Measurements from ENCODE around the gene SLC1A6. TPM values are rescaled to one million over a fixed set of nuclear protein-coding genes. Genes with fewer than 3 reads are reported as not detected.
"Not testable (repeated sequence)": the region's sequence is repeated elsewhere in the genome, so short reads cannot be mapped to it uniquely, and the experiment has no call there.

SLC1A6 gene
- total RNA-seq, 2 experiments from 2014 or later: not detected

- CTCF ChIA-PET: interaction anchor here (0.6 kb wide), 1 partner anchor 9 kb away, joined by 3 read pairs; no protein-coding TSS in a partner anchor
- Mint-ChIP-seq H3K27ac (no peak overlapping the region), H3K4me3 (no peak overlapping the region), H3K9me3 (no peaks in the 10 kb centered on the region), H3K27me3 (no peaks in the 10 kb centered on the region), H3K4me1 (no peaks in the 10 kb centered on the region), H3K36me3 (ENCODE audit: low read depth) (no peaks in the 10 kb centered on the region)
- DNase-seq: no peak
- POLR2A ChIA-PET: no interaction called here
These were observed 29.8 kb downstream of the SLC1A6 start for GRCh38 chr19:14949876-14950275.

DNA sequence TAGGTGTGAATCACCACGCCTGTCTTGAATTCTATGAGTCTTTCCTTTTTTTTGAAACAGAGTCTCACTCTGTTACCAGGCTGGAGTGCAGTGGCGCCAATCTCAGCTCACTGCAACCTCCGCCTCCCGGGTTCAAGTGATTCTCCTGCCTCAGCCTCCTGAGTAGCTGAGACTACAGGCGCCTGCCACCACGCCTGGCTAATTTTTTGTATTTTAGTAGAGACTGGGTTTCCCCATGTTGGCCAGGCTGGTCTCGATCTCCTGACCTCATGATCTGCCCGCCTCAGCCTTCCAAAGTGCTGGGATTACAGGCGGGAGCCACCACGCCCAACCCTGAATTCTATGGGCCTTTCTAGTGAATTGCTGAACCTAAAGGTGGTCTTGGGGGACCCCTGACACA lies 30.3 kb downstream of the SLC1A6 start:
- H3K36me3 Mint-ChIP-seq (ENCODE audit: low read depth); H3K4me1 Mint-ChIP-seq; DNase-seq; H3K27me3 Mint-ChIP-seq; POLR2A ChIA-PET; H3K9me3 Mint-ChIP-seq; H3K27ac Mint-ChIP-seq; H3K4me3 Mint-ChIP-seq: not testable (repeated sequence)
- CTCF ChIA-PET: interaction anchor here (0.6 to 0.7 kb wide), 2 partner anchors 9 to 753 kb away, joined by 3 to 4 read pairs; no protein-coding TSS in a partner anchor

GRCh38 chr19:14944456-14944855 lies 35.2 kb downstream of the SLC1A6 start:
- H3K27ac Mint-ChIP-seq: no peak overlapping the region
- H3K36me3 Mint-ChIP-seq (ENCODE audit: low read depth): no peaks in the 10 kb centered on the region
- DNase-seq: no peak
- CTCF ChIA-PET: interaction anchor here (0.6 kb wide), 1 partner anchor 135 kb away, joined by 4 read pairs; no protein-coding TSS in a partner anchor
- no peaks in the 10 kb centered on the region for H3K27me3 Mint-ChIP-seq
- POLR2A ChIA-PET: no interaction called here
- H3K4me1 Mint-ChIP-seq: no peaks in the 10 kb centered on the region
- H3K9me3 Mint-ChIP-seq: no peaks in the 10 kb centered on the region
- no peak overlapping the region for H3K4me3 Mint-ChIP-seq

DNA sequence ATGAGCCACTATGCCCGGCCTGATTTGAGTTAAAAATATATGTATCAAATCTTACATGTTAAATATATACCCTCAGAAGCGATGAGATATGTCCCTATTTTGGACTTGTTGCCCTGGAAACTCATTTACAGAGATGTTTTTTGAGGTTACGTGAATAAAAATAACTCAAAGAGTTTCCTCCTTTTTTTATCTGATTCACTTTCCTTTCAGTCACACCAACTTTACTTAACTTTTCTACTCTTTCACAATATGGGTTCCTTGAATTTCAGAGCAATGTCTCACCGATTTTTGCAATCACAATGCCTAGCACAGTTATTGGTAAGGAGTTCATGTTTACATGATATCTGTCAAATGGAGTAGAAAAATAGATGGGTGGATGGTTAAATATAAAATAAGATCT lies 36.1 kb downstream of the SLC1A6 start:
- CTCF ChIA-PET: interaction anchor here (0.6 kb wide), 1 partner anchor 134 kb away, joined by 4 read pairs; no protein-coding TSS in a partner anchor
- no peak overlapping the region for H3K27ac Mint-ChIP-seq
- no peak for DNase-seq
- no peaks in the 10 kb centered on the region for H3K27me3 Mint-ChIP-seq
- POLR2A ChIA-PET: no interaction called here
- no peaks in the 10 kb centered on the region for H3K9me3 Mint-ChIP-seq
- no peaks in the 10 kb centered on the region for H3K4me1 Mint-ChIP-seq
- no peaks in the 10 kb centered on the region for H3K36me3 Mint-ChIP-seq (ENCODE audit: low read depth)
- H3K4me3 Mint-ChIP-seq: no peak overlapping the region

- H3K9me3 Mint-ChIP-seq: no peaks in the 10 kb centered on the region
- no peaks in the 10 kb centered on the region for H3K4me1 Mint-ChIP-seq
- DNase-seq: no peak
- H3K36me3 Mint-ChIP-seq (ENCODE audit: low read depth): no peaks in the 10 kb centered on the region
- H3K4me3 Mint-ChIP-seq: no peak within 1 kb of the TSS
- H3K27me3 Mint-ChIP-seq: no peaks in the 10 kb centered on the region
- CTCF ChIA-PET: interaction anchor here (0.6 kb wide), 1 partner anchor 8 kb away, joined by 3 read pairs; no protein-coding TSS in a partner anchor
- no peak within 1 kb of the TSS for H3K27ac Mint-ChIP-seq
- POLR2A ChIA-PET: no interaction called here
These were observed 38.5 kb downstream of the SLC1A6 start, which contains the start of gene OR7C2 for GRCh38 chr19:14941189-14941588. Gene OR7C2, plus strand, starts transcription at chr19:14941489. Its CDS starts 0 bp downstream, at chr19:14941489.

DNA sequence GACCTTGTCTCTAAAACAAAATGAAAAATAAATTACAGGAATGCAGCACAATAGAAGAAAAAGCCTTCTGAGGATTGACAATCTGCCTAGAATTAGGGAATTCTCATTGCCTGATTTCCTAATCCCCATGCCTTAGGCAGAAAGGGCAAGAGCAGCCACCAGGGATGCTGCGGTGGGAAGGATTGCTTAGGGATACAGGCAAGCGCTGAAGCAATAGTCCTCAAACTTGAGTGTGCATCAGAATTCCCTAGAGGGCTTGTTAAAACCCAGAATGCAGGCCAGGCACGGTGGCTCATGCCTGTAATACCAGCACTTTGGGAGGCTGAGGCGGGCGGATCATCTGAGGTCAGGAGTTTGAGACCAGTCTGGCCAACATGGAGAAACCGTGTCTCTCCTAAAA lies 39.4 kb downstream of the SLC1A6 start:
- no peak overlapping the region for H3K27ac Mint-ChIP-seq
- DNase-seq: no peak
- H3K4me1 Mint-ChIP-seq: no peaks in the 10 kb centered on the region
- H3K27me3 Mint-ChIP-seq: no peaks in the 10 kb centered on the region
- H3K36me3 Mint-ChIP-seq (ENCODE audit: low read depth): no peaks in the 10 kb centered on the region
- H3K4me3 Mint-ChIP-seq: no peak overlapping the region
- ChIA-PET POLR2A (no interaction called here), CTCF (interaction anchor here (0.6 kb wide), 1 partner anchor 9 kb away, joined by 3 read pairs; no protein-coding TSS in a partner anchor)
- no peaks in the 10 kb centered on the region for H3K9me3 Mint-ChIP-seq

GRCh38 chr19:14933506-14933905 lies 46.2 kb downstream of the SLC1A6 start:
- Mint-ChIP-seq H3K27me3 (peaks cover 6% of the 10 kb centered on the region), H3K4me1 (no peaks in the 10 kb centered on the region), H3K36me3 (ENCODE audit: low read depth) (no peaks in the 10 kb centered on the region), H3K27ac (no peak overlapping the region), H3K4me3 (no peak overlapping the region), H3K9me3 (no peaks in the 10 kb centered on the region)
- no peak for DNase-seq
- ChIA-PET POLR2A (no interaction called here), CTCF (no interaction called here)

- Mint-ChIP-seq H3K4me1 (no peaks in the 10 kb centered on the region), H3K36me3 (ENCODE audit: low read depth) (no peaks in the 10 kb centered on the region), H3K27me3 (peaks cover 4% of the 10 kb centered on the region), H3K27ac (no peak overlapping the region), H3K4me3 (no peak overlapping the region), H3K9me3 (peaks cover 4% of the 10 kb centered on the region)
- CTCF ChIA-PET: interaction anchor here (1.0 kb wide), 1 partner anchor 146 kb away, joined by 3 read pairs; no protein-coding TSS in a partner anchor
- DNase-seq: no peak
- POLR2A ChIA-PET: no interaction called here
These were observed 62.8 kb downstream of the SLC1A6 start for GRCh38 chr19:14916848-14917247.

DNA sequence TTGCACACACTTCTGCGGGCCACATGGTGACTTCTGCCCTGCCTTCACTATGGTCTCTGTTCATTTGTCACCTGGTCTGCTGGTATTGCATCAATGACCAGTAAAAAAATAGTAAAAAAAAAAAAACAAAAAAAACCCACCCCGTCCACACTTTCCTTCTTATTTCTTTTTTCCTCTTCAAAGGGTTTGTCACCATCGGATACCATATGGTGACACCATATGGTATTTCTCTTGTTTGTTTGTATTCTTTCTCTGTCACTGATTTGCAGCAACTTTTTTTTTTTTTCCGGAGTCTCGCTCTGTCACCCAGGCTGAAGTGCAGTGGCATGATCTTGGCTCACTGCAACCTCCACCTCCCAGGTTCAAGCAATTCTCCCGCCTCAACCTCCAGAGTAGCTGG lies 64.5 kb downstream of the SLC1A6 start:
- Mint-ChIP-seq H3K9me3 (peaks cover 4% of the 10 kb centered on the region), H3K36me3 (ENCODE audit: low read depth) (no peaks in the 10 kb centered on the region), H3K4me3 (no peak overlapping the region), H3K27ac (no peak overlapping the region), H3K4me1 (no peaks in the 10 kb centered on the region), H3K27me3 (peaks cover 4% of the 10 kb centered on the region)
- CTCF ChIA-PET: no interaction called here
- POLR2A ChIA-PET: no interaction called here
- no peak for DNase-seq

GRCh38 chr19:14906711-14907110 lies 73.0 kb downstream of the SLC1A6 start:
- ChIA-PET CTCF (interaction anchor here (0.6 kb wide), 1 partner anchor 842 kb away, joined by 3 read pairs; no protein-coding TSS in a partner anchor), POLR2A (interaction anchor here (0.5 kb wide), 1 partner anchor 147 kb away, joined by 8 read pairs; no protein-coding TSS in a partner anchor)
- Mint-ChIP-seq H3K27me3 (peaks cover 19% of the 10 kb centered on the region), H3K4me3 (no peak overlapping the region), H3K27ac (no peak overlapping the region), H3K4me1 (no peaks in the 10 kb centered on the region), H3K36me3 (ENCODE audit: low read depth) (no peaks in the 10 kb centered on the region), H3K9me3 (no peaks in the 10 kb centered on the region)
- DNase-seq: no peak

DNA sequence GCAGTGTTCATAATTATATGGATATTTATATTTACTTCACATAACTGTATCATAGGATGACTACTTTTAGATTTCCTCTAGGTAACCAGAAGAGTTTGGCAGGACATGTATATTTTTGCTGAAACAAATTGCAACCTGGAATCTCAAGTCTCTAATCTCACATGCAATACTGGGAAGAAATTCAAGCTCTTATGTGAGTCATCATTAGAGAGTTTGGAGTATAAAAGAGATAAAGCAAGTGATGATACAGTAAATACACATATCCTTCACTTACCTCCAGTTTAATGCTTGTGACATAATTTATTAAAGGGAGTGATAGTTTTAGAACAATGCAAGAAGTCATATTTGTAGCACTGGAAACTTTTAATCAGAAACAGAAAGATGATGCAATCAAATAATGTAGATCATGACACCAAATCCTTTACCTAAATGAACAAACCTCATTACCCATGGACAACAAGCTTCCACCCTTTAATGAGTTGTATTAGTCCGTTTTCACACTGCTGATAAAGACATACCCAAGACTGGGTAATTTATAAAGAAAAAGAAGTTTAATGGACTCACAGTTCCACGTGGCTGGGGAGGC lies 77.9 kb downstream of the SLC1A6 start:
- Mint-ChIP-seq H3K27me3 (peaks cover 28% of the 10 kb centered on the region), H3K4me3 (no peak overlapping the region), H3K27ac (no peak overlapping the region), H3K4me1 (no peaks in the 10 kb centered on the region), H3K36me3 (ENCODE audit: low read depth) (no peaks in the 10 kb centered on the region), H3K9me3 (no peaks in the 10 kb centered on the region)
- ChIA-PET POLR2A (no interaction called here), CTCF (no interaction called here)
- no peak for DNase-seq
